ENCODE data around the gene MSI2.

MSI2 gene

DNA sequence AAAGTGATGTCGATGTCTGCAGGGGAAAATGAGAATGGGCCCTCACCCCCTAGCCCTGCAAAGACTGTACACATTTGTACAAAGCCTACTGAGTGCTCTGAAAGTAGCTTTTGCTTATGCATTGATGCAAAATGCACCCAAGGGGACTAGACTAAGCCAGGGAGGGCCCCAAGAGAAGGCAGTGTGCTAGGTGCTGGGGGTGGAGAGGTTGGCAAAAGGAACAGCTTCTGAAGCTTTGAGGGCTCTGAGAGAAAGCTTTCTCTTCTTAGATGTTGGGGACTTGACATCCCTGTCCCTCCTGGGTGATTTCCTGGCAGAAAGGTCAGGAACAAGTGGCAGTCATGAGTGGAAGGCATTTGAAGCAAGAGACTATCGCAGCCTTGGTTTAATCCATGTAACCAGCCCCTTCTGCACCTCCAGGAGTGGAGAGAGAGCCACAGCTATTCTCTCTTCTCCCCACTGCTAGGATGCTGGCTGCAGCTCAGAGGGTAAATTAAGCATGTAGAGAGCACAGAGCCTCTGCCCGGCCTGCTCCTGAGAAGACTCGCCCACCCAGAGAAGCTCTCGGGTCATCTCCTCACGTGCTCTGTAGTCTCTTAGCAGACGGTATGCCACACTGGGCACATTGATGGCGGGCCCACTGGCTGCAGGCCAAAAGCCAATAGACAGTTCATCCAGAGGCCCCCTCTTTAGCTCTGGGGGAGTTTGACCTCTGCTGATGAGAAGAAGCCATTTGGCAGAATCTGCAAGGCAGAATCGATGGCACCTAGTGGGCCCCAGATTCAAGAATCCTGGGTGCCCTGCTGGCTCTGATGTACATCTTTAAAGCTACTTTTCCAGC lies 221.4 kb downstream of the MSI2 start:
- no peak for DNase-seq (ENCODE audit: low read depth in 1 of 2, low spot score in 1 of 2)
- in situ Hi-C loops (cut with HindIII; ENCODE audit: low pct_unique_long_range_greater_than_20kb, low sequenced_read_pairs): no loop called here

DNA sequence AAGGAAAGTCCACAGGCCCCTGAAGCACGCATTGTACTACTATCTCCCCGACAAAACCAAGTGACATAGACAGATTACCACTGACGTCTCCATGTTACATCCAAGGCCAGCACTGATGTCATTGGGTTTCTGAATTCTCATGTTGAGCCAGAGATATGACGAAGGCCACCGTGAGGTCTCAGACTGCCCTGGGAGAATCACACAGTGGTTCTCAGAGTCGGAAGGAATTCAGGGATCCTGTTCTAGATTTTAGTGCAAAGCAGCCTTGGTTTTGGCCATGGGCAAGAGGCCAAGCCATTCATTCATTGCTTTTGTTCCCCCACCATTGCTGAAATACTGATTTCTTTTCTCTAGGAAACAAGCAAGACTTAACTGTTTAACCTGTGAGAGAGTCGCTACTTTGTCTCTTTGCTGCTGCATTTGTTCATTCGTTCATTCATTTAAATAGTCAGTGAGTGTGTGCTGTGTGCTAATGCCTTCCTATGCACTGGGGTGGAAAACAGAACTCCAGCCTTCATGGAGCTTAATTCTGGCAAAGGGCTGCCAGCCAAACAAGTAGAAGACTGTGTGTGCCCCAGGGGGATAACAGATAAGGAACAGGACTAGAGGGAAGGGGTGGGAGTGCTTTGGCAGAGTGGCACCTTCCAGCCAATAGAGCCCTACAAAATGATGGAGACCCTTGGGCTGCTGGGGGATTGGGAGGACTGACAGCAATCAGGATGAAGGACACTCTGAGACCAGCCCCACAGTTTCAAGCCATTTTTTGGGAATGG lies 222.3 kb downstream of the MSI2 start:
- no peak for TF ChIP-seq JUND (IDR thresholded peaks at IDR 0.05; ENCODE audit: low read depth)
- no peak for DNase-seq (ENCODE audit: low read depth in 1 of 2, low spot score in 1 of 2)
- in situ Hi-C loops (cut with HindIII; ENCODE audit: low pct_unique_long_range_greater_than_20kb, low sequenced_read_pairs): no loop called here

More for the DNA sequence above, 221.4 kb downstream of the MSI2 start:
- TF ChIP-seq JUND (IDR thresholded peaks at IDR 0.05; ENCODE audit: low read depth): no peak

DNA sequence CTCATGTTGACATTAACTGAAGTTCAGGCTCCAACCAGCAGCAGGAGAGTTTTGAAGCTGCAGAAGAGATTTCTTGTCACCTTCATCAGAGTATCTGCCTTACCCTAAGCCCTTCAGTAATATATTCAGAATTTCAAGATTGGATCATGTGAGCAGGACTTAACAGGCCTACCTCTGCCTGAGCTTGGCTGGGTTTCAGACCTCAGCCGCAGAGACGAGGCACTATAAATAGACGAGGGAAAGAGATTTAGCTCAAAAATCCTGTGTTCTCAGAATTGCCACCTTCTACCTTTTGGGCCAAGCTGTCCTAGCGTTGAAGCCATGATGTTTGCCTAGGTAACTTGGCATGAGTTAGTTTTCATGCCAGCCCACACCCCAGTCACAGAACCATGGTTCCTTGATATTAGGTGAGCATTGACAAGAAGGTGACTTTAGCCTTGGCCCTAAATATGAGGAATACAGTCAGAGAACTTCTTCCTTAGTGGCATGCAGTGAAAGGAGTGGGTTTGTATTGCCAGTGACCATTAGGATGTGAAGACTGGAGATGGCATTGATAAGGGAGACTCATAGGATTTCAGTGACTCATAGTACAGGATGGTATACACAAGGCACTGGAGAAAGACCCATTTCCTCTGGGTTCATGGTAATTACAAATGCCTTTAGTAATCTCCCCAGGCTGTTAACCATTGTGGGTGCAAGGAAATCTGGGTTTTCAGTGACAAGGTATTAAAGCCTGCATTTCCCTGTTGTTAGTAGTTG lies 224.3 kb downstream of the MSI2 start:
- no peak for TF ChIP-seq JUND (IDR thresholded peaks at IDR 0.05; ENCODE audit: low read depth)
- in situ Hi-C loops (cut with HindIII; ENCODE audit: low pct_unique_long_range_greater_than_20kb, low sequenced_read_pairs): no loop called here
- peak in 1 of 2 experiments; percentile 24 for DNase-seq (ENCODE audit: low read depth in 1 of 2, low spot score in 1 of 2)

DNA sequence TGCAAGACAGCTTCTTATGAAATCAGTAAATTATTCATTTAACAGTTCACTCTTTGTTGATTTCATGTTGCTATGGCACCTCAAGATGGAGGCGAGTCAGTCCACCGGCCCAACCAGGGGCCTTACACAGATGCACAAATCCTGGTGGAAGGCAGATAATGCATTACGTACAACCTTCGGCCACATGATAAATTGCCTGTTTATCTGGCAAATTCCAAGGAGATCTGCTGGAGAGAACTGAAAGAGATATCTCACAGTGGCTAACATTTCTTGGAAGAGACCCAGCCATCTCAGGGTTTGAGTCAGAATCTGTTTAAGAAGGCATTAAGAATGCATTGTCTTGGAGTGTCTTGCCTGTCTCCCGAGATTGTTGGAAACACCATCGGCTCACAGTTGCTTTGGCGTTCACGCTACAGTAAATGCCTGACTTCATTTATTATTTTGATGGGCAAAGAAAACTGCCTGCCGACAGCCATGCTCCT lies 225.6 kb downstream of the MSI2 start:
- DNase-seq (ENCODE audit: low read depth in 1 of 2, low spot score in 1 of 2): no peak
- no peak for TF ChIP-seq JUND (IDR thresholded peaks at IDR 0.05; ENCODE audit: low read depth)
- in situ Hi-C loops (cut with HindIII; ENCODE audit: low pct_unique_long_range_greater_than_20kb, low sequenced_read_pairs): no loop called here

DNA sequence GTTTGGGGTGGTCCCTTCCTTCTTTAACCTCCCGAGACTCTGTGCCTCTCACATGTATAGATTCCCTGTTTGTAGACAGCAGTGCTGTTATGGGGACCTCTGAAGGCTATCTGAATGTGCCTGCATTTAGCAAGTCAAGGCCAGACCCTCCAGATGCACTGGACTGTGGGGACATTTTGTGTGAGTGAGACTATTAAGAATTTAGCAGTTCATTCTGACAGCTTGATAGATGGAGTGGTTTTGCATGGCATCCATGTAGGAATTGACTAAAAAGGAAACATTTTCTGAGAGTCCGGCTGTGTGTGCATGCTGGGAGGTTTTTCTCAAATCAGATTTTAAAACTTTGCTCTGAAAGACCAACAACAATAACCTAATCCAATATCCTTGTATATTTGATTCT lies 226.3 kb downstream of the MSI2 start:
- TF ChIP-seq JUND (IDR thresholded peaks at IDR 0.05; ENCODE audit: low read depth): no peak
- in situ Hi-C loops (cut with HindIII; ENCODE audit: low pct_unique_long_range_greater_than_20kb, low sequenced_read_pairs): no loop called here
- no peak for DNase-seq (ENCODE audit: low read depth in 1 of 2, low spot score in 1 of 2)

DNA sequence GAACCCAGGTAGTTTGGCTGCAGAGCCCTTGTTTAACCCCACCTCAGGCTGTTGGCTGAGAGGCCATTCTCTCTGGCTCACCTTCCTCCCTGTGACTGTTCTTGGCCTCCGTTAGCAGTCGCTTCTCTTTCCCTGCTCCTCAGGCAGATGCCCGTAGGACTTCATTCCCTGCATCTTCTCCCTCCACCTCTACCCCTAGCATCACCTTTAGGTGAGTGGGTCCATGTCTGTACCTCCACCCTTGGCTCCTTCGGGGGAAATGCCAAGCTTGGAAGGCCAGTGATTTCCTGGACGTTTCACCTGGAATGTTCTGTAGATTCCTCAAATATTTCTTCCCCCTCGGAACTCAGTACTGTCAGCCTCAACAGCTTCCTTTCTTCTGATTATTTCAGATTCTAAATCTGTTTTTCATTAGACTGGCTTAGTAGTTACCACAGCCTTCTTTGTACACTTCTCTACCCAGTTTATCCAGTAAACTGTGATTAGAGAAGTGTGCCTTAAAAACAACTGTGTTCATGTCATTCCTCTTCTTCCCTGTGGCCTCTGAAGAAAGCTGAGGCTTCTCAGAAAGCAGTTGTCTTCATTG lies 227.9 kb downstream of the MSI2 start:
- TF ChIP-seq JUND (IDR thresholded peaks at IDR 0.05; ENCODE audit: low read depth): no peak
- in situ Hi-C loops (cut with HindIII; ENCODE audit: low pct_unique_long_range_greater_than_20kb, low sequenced_read_pairs): no loop called here
- DNase-seq (ENCODE audit: low read depth in 1 of 2, low spot score in 1 of 2): no peak

DNA sequence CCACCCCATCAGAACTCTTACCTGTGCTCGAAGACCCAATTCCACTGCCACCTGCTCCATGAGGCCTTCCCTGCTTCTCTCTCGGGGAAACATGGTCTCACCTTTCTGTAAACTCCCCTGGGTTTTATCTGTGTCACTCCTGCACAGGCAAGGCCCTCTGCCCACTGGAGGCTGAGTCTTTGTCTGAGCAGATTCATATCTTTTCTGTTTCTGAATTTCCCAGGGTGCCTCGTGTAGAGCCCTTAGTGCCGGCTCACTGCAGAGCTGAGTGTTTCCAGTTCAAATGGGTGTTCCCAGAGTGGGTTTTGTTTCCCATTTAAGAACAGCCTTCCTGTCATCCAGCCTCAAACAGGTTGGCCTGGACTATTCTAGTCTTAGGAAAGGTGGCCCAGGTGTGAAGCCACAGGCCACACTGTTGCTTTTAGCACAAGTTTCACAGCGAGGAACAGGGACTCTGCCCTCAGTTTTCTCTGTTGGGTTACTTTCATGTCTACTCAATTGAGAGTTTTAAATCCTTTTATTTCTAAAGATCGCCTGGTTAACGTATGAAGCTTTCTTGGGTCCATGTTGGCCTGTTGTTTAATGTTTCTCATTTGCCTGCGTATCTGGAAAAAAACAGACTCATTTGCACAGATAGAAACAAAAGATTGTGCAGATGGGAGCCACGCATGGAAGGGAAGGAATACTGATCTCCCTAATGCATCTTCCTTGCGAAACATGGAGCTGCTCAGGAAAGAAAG lies 228.7 kb downstream of the MSI2 start:
- TF ChIP-seq JUND (IDR thresholded peaks at IDR 0.05; ENCODE audit: low read depth): no peak
- in situ Hi-C loops (cut with HindIII; ENCODE audit: low pct_unique_long_range_greater_than_20kb, low sequenced_read_pairs): no loop called here
- DNase-seq (ENCODE audit: low read depth in 1 of 2, low spot score in 1 of 2): no peak

DNA sequence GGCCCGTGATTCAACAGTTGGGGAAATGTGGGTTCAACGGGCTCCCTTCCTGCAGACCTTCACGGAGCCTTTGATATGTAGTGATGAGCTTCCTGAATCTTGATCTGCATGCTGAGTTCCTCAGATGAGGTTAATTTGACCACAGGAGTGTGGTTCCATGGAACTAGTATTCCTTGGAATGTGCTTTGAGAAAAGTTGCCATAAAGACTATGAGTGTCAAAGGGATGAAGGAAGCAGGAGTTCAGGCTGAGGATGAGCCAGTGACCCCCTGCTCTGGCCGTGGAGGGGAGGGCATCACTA lies 229.2 kb downstream of the MSI2 start:
- in situ Hi-C loops (cut with HindIII; ENCODE audit: low pct_unique_long_range_greater_than_20kb, low sequenced_read_pairs): no loop called here

DNA sequence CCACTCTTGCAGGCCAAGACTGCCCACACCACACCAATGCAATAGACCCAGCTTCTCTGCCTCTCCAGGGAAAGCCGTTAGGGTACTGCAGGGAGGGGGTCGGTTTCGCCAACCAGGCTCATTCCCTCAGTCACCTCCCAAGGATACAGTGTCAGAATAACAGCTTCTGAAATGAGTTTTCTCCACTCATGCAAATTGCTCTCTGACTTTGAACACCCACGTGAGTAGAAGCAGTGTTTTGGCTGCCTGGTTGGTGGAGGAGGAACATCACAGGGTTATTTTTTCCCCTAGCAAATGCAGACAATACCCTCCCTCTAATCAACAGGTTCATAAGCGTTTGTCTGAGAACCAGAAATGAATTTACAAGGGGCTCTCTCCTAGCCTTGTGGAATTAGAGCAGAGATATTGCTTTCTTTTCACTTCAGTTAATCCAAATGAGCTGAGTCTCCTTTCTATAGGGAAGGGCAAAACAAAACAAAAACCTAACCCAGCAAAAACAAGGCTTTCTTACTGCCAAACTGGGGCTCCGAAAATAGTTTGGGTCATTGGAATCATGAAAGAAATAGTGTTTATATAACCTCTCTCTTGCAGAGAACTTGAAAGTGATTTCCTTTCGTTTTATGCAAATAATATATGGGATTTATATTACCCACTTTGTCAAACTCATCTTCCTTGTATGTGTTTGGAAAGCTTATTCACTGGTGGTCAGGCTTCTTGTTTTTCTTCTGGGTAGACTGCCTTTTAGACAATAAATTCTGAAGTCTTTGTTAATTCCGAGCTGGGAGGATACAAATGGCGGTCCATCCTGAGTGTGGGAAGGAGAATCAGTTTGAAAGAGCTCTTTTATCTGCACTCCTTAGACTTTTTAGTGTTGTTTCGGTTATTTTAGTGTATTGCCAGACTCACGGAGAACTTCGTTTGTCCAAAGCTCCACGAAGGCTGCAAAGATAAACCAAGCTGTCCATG lies 229.9 kb downstream of the MSI2 start:
- no peak for DNase-seq (ENCODE audit: low read depth in 1 of 2, low spot score in 1 of 2)
- in situ Hi-C loops (cut with HindIII; ENCODE audit: low pct_unique_long_range_greater_than_20kb, low sequenced_read_pairs): no loop called here
- TF ChIP-seq JUND (IDR thresholded peaks at IDR 0.05; ENCODE audit: low read depth): no peak

More for the DNA sequence above, 229.2 kb downstream of the MSI2 start:
- TF ChIP-seq JUND (IDR thresholded peaks at IDR 0.05; ENCODE audit: low read depth): no peak
- DNase-seq (ENCODE audit: low read depth in 1 of 2, low spot score in 1 of 2): no peak

DNA sequence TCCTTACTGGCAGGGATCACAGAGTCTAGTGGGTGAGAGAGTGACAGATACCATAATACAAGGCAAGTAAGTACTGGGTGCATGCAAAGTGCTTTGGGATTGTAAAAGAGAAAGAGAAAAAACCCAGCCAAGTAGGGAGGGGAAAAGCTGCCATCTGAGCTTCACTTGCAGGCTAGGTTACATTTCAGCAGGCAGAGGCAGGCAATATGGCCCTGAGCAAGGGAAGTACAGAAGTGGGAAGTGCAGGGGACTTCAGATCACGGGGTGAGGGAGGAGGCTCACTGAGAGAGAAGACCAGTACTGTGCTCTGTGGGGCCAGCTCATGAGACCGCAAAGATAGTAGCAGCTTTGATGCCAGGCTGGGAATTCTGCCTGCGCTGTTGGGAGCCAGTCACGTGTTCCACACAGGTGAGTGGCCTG lies 230.6 kb downstream of the MSI2 start:
- no peak for TF ChIP-seq JUND (IDR thresholded peaks at IDR 0.05; ENCODE audit: low read depth)
- in situ Hi-C loops (cut with HindIII; ENCODE audit: low pct_unique_long_range_greater_than_20kb, low sequenced_read_pairs): no loop called here
- no peak for DNase-seq (ENCODE audit: low read depth in 1 of 2, low spot score in 1 of 2)

DNA sequence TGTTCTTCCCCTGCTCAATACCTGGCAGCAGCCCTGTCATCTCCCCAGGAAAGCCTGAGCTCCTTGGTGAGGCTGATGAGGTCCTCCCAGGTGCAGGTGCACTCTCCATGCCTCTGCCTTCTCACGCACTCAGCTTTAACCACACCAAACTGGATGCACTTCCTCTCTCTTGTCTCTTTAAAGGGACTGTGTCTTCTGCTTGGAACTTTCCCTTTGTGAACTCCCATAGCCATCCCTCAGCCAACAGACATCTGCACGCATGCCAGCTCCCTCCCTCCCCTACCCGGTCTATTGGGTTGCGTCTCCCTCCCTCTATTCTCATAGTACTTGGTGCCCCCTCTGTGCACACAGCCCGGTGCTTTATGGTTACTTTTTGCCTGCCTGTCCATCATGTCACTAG lies 231.2 kb downstream of the MSI2 start:
- in situ Hi-C loops (cut with HindIII; ENCODE audit: low pct_unique_long_range_greater_than_20kb, low sequenced_read_pairs): no loop called here
- TF ChIP-seq JUND (IDR thresholded peaks at IDR 0.05; ENCODE audit: low read depth): no peak

More for the DNA sequence above, 231.2 kb downstream of the MSI2 start:
- DNase-seq (ENCODE audit: low read depth in 1 of 2, low spot score in 1 of 2): no peak
